KMS-11 (cell line): ENCODE measurements around the gene NLRP1.

Experiments
- H2AFZ ChIP-seq: fragments of 200-600 bp; sonication (generic); 2 replicates; pipeline ENCODE4 v1.6.1; 2016; ENCODE audit warnings: antibody characterized with exemption, mixed run types, low read depth
- H3K27ac ChIP-seq: fragments of 200-600 bp; sonication (generic); 2 replicates; pipeline ENCODE4 v1.6.1; 2016; ENCODE audit warnings: mild to moderate bottlenecking, mixed run types
- H3K27me3 ChIP-seq: fragments of 200-600 bp; sonication (generic); 2 replicates; pipeline ENCODE4 v1.6.1; 2017; ENCODE audit warnings: mild to moderate bottlenecking, low read depth, mixed run types, moderate library complexity; ENCODE audit not compliant: insufficient read depth
- H3K36me3 ChIP-seq: fragments of 200-600 bp; sonication (generic); 2 replicates; pipeline ENCODE4 v1.6.1; 2017; ENCODE audit warnings: mild to moderate bottlenecking, mixed run types; ENCODE audit not compliant: insufficient read depth
- H3K4me1 ChIP-seq: fragments of 200-600 bp; sonication (generic); 2 replicates; pipeline ENCODE4 v1.6.1; 2016; ENCODE audit warnings: mild to moderate bottlenecking, low read depth, mixed run types; ENCODE audit not compliant: poor library complexity, severe bottlenecking
- H3K4me2 ChIP-seq: fragments of 200-600 bp; sonication (generic); 2 replicates; pipeline ENCODE4 v1.7.0; 2016; ENCODE audit warnings: mild to moderate bottlenecking, mixed run types
- H3K4me3 ChIP-seq: fragments of 200-600 bp; sonication (generic); IDR thresholded peaks from 2 replicates; pipeline ENCODE4 v1.6.1; 2017; ENCODE audit warnings: low read depth, low read length, mixed read lengths; ENCODE audit not compliant: insufficient read depth
- H3K79me2 ChIP-seq: fragments of 200-600 bp; sonication (generic); 2 replicates; pipeline ENCODE4 v1.6.1; 2016; ENCODE audit warnings: low read depth, mixed run types; ENCODE audit not compliant: insufficient read depth
- H3K9ac ChIP-seq: fragments of 200-600 bp; sonication (generic); 2 replicates; pipeline ENCODE4 v1.6.1; 2016; ENCODE audit warnings: mild to moderate bottlenecking, mixed run types
- H4K20me1 ChIP-seq: fragments of 200-600 bp; sonication (generic); 2 replicates; pipeline ENCODE4 v1.6.1; 2016; ENCODE audit warnings: mild to moderate bottlenecking, mixed run types; ENCODE audit not compliant: insufficient read depth
- CTCF ChIP-seq: fragments of 200-600 bp; sonication (generic); conservative IDR thresholded peaks from 2 replicates; pipeline ENCODE4 v1.6.1; 2017; ENCODE audit warnings: low read depth, mild to moderate bottlenecking, antibody characterized with exemption, low read length, moderate library complexity, mixed read lengths

NLRP1 gene

GRCh38 chr17:5628262-5628661 lies 44.0 kb upstream of the NLRP1 start:
- Histone ChIP-seq H3K4me2 (no peak overlapping the region), H3K9ac (no peak overlapping the region), H3K36me3 (no peaks in the 10 kb centered on the region), H3K4me3 (no peak overlapping the region), H3K79me2 (no peaks in the 10 kb centered on the region), H2AFZ (no peak overlapping the region), H3K27ac (no peak overlapping the region), H4K20me1 (no peaks in the 10 kb centered on the region), H3K27me3 (no peaks in the 10 kb centered on the region), H3K4me1 (no peaks in the 10 kb centered on the region)
- TF ChIP-seq CTCF = no peak

GRCh38 chr17:5624211-5624610 lies 39.9 kb upstream of the NLRP1 start:
- Histone ChIP-seq H3K36me3 (no peaks in the 10 kb centered on the region), H3K9ac (no peak overlapping the region), H3K79me2 (no peaks in the 10 kb centered on the region), H3K4me3 (no peak overlapping the region), H3K27me3 (no peaks in the 10 kb centered on the region), H3K27ac (no peak overlapping the region), H3K4me1 (no peaks in the 10 kb centered on the region), H2AFZ (no peak overlapping the region), H4K20me1 (no peaks in the 10 kb centered on the region), H3K4me2 (no peak overlapping the region)
- TF ChIP-seq CTCF = no peak

DNA sequence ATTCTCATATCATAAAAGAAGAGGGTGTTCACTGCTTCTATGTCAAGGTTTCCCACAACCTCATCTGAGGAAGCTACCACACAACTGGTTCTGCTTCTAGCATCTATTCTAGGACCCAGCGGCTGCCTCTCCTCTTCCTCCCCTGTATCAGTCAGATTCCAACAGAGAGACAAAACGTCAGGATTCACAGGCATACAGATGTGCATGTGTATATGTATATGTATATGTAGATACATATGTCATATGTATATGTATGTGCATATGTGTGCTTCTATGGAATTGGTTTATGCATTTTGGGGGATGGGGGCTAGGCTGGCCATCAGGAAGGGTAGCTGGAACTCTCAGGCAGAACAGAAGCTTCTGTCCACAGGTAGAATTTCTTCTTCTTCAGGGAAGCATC lies 37.4 kb upstream of the NLRP1 start:
- H3K4me1 ChIP-seq = no peaks in the 10 kb centered on the region
- H3K27ac ChIP-seq = no peak overlapping the region
- no peaks in the 10 kb centered on the region for H3K79me2 ChIP-seq
- H3K4me3 ChIP-seq = no peak overlapping the region
- H3K9ac ChIP-seq = no peak overlapping the region
- no peak for TF ChIP-seq CTCF
- no peaks in the 10 kb centered on the region for H4K20me1 ChIP-seq
- no peaks in the 10 kb centered on the region for H3K27me3 ChIP-seq
- H2AFZ ChIP-seq = no peak overlapping the region
- H3K36me3 ChIP-seq = no peaks in the 10 kb centered on the region
- no peak overlapping the region for H3K4me2 ChIP-seq

GRCh38 chr17:5621026-5621425 lies 36.7 kb upstream of the NLRP1 start:
- no peaks in the 10 kb centered on the region for H3K27me3 ChIP-seq
- H3K4me1 ChIP-seq = no peaks in the 10 kb centered on the region
- H3K79me2 ChIP-seq = no peaks in the 10 kb centered on the region
- H3K36me3 ChIP-seq = no peaks in the 10 kb centered on the region
- TF ChIP-seq CTCF = no peak
- H2AFZ ChIP-seq = no peak overlapping the region
- H3K4me2 ChIP-seq = no peak overlapping the region
- no peak overlapping the region for H3K4me3 ChIP-seq
- no peaks in the 10 kb centered on the region for H4K20me1 ChIP-seq
- H3K27ac ChIP-seq = no peak overlapping the region
- no peak overlapping the region for H3K9ac ChIP-seq
